ENCODE data around the gene MRPL33. TPM values are rescaled to one million over a fixed set of nuclear protein-coding genes. Genes with fewer than 3 reads are reported as not detected.

Gene MRPL33
- 100 to 1,000 TPM in 1 of 2 donors, 10 to 100 TPM in 1; 99.5 to 118 TPM for total RNA-seq

GRCh38 chr2:27771548-27772335, at the start of gene MRPL33:
TSS of gene MRPL33 (plus strand) at chr2:27771719. CDS start at chr2:27771778, 59 bp downstream.
- peaks cover 38 to 39% of the 10 kb centered on the region in 2 donors for H3K4me1 ChIP-seq (ENCODE audit: control insufficient read depth in 1 of 2, low read depth in 2 of 2)
- TF ChIP-seq, protein P1, sequence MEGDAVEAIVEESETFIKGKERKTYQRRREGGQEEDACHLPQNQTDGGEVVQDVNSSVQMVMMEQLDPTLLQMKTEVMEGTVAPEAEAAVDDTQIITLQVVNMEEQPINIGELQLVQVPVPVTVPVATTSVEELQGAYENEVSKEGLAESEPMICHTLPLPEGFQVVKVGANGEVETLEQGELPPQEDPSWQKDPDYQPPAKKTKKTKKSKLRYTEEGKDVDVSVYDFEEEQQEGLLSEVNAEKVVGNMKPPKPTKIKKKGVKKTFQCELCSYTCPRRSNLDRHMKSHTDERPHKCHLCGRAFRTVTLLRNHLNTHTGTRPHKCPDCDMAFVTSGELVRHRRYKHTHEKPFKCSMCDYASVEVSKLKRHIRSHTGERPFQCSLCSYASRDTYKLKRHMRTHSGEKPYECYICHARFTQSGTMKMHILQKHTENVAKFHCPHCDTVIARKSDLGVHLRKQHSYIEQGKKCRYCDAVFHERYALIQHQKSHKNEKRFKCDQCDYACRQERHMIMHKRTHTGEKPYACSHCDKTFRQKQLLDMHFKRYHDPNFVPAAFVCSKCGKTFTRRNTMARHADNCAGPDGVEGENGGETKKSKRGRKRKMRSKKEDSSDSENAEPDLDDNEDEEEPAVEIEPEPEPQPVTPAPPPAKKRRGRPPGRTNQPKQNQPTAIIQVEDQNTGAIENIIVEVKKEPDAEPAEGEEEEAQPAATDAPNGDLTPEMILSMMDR (IDR thresholded peaks at IDR 0.05) = no peak
- peaks cover 5% of the 10 kb centered on the region for H3K36me3 ChIP-seq
- H3K4me3 ChIP-seq = peak within 1 kb of the TSS; percentile 96
- ATAC-seq (ENCODE audit: insufficient number of reproducible peaks, low FRiP score, low read depth) (peak; percentile 69), DNase-seq (ENCODE audit: low spot score) (peak; percentile 86)
- no peaks in the 10 kb centered on the region for H3K9me3 ChIP-seq
- peak within 1 kb of the TSS; percentile 91 to 97 for H3K27ac ChIP-seq
- H3K27me3 ChIP-seq (replicated peaks; ENCODE audit: insufficient read depth) = no peaks in the 10 kb centered on the region

DNA sequence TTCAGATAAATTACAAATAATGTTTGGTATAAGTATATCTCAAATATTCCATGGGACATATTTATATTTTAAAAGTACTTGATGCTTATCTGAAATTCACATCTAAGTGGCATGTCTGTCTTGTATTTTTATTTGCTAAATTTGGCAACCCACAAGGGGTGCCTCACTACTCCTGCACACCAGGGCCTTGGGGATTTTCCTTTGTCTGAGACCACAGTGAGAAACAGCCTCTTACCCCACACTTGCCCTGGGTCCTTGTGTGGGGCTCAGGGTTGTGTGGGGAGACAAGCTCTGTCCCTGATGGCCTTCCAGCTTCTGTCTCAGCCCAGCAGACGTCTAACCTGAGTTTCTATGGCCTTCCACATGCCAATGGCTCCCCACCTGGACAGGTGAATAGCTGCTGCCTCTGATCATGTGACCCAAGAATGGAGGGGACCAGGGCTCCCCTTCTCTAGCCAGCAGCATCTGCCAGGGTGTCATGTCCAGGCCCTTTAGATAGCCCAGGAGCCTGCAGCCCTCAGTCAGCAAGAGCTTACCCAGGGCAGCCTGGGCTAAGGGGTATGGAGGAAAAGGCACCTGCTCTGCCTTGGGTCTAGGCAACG, 49.5 kb upstream of the MRPL33 start:
- ATAC-seq (ENCODE audit: insufficient number of reproducible peaks, low FRiP score, low read depth) (no peak), DNase-seq (ENCODE audit: low spot score) (no peak)
- TF ChIP-seq, protein P1 (IDR thresholded peaks at IDR 0.05) = no peak
- Histone ChIP-seq H3K27me3 (replicated peaks; ENCODE audit: insufficient read depth) (no peaks in the 10 kb centered on the region), H3K36me3 (no peaks in the 10 kb centered on the region), H3K4me3 (no peak overlapping the region), H3K4me1 (ENCODE audit: control insufficient read depth in 1 of 2, low read depth in 2 of 2) (peaks cover 32 to 81% of the 10 kb centered on the region in 2 donors), H3K27ac (peak overlapping the region; percentile 92 to 98), H3K9me3 (no peaks in the 10 kb centered on the region)

DNA sequence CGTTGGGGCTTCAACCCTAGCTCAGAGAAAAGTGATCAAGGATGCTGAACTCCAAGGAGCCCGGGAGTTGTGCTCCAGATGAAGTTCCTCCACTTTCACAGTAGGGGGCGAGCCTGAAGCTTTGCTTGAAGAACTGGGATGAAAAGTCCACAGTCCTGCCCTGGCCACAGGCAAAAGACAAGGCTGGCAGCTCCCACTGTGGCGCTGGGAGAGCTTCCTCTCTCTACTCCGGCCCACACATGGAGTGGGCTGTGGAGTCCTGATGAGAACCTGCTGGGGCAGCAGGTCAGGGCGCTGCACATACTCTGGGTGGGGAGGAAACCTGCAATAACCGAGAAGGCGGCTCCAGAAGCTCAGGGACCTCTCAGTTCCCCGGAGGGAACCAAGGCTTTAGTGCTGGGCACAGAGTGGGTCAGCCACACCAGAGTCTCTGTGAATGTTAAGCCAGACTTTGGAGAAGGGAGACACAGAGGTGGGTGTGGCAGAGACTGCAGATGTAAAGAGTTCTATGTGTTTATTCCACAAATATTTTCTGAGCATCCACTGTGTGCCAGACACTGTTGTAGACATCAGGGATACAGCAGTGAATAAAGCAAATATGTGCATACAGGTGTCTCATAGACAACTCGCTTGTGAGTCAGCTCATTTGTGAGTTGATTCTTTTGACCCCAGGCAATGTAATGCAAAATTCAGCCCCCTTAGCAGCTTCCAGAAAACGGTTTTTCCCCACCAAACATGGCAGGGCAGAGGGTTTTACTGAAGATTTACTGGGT, 48.0 kb upstream of the MRPL33 start:
- H3K9me3 ChIP-seq = no peaks in the 10 kb centered on the region
- peak overlapping the region; percentile 92 to 98 for H3K27ac ChIP-seq

DNA sequence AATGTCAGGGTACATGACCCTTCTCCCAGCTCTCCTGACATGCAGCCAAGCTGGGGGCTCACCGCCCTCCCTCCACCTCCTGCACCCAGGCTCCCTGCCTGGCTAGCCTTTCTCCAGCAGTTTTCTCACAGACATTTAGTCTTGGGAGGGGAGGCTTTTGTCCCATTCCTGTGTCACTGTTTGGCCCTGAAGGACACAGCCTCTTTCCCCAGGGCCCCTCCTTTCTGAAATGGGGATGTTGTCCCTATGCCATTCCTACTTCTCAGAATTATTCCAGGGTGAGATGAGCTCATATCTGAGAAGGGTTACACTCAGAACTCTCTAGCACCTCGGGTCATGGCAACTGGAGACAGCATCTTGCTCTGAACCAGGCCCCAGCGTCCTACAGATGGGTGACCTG, 47.3 kb upstream of the MRPL33 start:
- DNase-seq (ENCODE audit: low spot score) = no peak
- ATAC-seq (ENCODE audit: insufficient number of reproducible peaks, low FRiP score, low read depth) = no peak
- Histone ChIP-seq H3K9me3 (no peaks in the 10 kb centered on the region), H3K27me3 (replicated peaks; ENCODE audit: insufficient read depth) (no peaks in the 10 kb centered on the region), H3K4me3 (no peak overlapping the region), H3K36me3 (no peaks in the 10 kb centered on the region), H3K4me1 (ENCODE audit: control insufficient read depth in 1 of 2, low read depth in 2 of 2) (peaks cover 27 to 76% of the 10 kb centered on the region in 2 donors), H3K27ac (peak overlapping the region; percentile 92 to 98)
- TF ChIP-seq, protein P1 (IDR thresholded peaks at IDR 0.05) = no peak

More for the DNA sequence above, 48.0 kb upstream of the MRPL33 start:
- peak; percentile 4 for ATAC-seq (ENCODE audit: insufficient number of reproducible peaks, low FRiP score, low read depth)
- TF ChIP-seq, protein P1 (IDR thresholded peaks at IDR 0.05) = peak; percentile 92
- DNase-seq (ENCODE audit: low spot score) = no peak
- Histone ChIP-seq H3K27me3 (replicated peaks; ENCODE audit: insufficient read depth) (no peaks in the 10 kb centered on the region), H3K4me1 (ENCODE audit: control insufficient read depth in 1 of 2, low read depth in 2 of 2) (peaks cover 27 to 76% of the 10 kb centered on the region in 2 donors), H3K4me3 (no peak overlapping the region), H3K36me3 (no peaks in the 10 kb centered on the region)
